Fibroblast of skin of back (primary cell): Measurements from ENCODE around the gene BEGAIN.
A peak's percentile ranks its signal among the peaks of the same experiment; 100 is the strongest.

Source experiments
- DNase-seq: peaks from one replicate; pipeline ENCODE4 v3.0.0-alpha.2; 2013

Gene BEGAIN

GRCh38 chr14:100615736-100616695, 28.8 kb upstream of the BEGAIN start:
- DNase-seq: no peak

GRCh38 chr14:100614803-100615202, 27.6 kb upstream of the BEGAIN start:
- DNase-seq: no peak

- no peak for DNase-seq
Observed at GRCh38 chr14:100612986-100613385, 25.8 kb upstream of the BEGAIN start.

GRCh38 chr14:100611811-100612480, 24.7 kb upstream of the BEGAIN start:
- no peak for DNase-seq

- DNase-seq: no peak
Observed at GRCh38 chr14:100610511-100611217, 23.4 kb upstream of the BEGAIN start.

GRCh38 chr14:100609941-100610391, 22.7 kb upstream of the BEGAIN start:
- DNase-seq: no peak

- no peak for DNase-seq
Observed at GRCh38 chr14:100609331-100609870, 22.2 kb upstream of the BEGAIN start.

GRCh38 chr14:100608586-100609330, 21.5 kb upstream of the BEGAIN start:
- no peak for DNase-seq

- no peak for DNase-seq
Observed at GRCh38 chr14:100608064-100608463, 20.8 kb upstream of the BEGAIN start.

GRCh38 chr14:100607611-100607956, 20.4 kb upstream of the BEGAIN start:
- no peak for DNase-seq

GRCh38 chr14:100606687-100607610, 19.7 kb upstream of the BEGAIN start:
- no peak for DNase-seq

- DNase-seq: peak; percentile 17
Observed at GRCh38 chr14:100605706-100606686, 18.8 kb upstream of the BEGAIN start.

- no peak for DNase-seq
Observed at GRCh38 chr14:100605230-100605629, 18.0 kb upstream of the BEGAIN start.

GRCh38 chr14:100604709-100605108, 17.5 kb upstream of the BEGAIN start:
- no peak for DNase-seq

GRCh38 chr14:100604121-100604501, 16.9 kb upstream of the BEGAIN start:
- no peak for DNase-seq

- no peak for DNase-seq
Observed at GRCh38 chr14:100603341-100604120, 16.3 kb upstream of the BEGAIN start.

- DNase-seq: no peak
Observed at GRCh38 chr14:100602621-100603230, 15.5 kb upstream of the BEGAIN start.

- no peak for DNase-seq
Observed at GRCh38 chr14:100601914-100602313, 14.7 kb upstream of the BEGAIN start.
